Activated T-cell treated with anti-CD3 and anti-CD28 coated beads, Interleukin-2, amount 50 U/mL, for 72 hours (primary cell): ENCODE measurements around the gene SLC22A12. TPM values are rescaled to one million over a fixed set of nuclear protein-coding genes. Genes with fewer than 3 reads are reported as not detected.

ENCODE experiments used
- ATAC-seq, 2 donors: fragments of 150-1000 bp; cut with Tn5 transposase; replicated peaks in 1 of 2; 2 replicates each; pipeline ENCODE4 v1.10.0; 2021; ENCODE audit warnings: moderate library complexity in 2 of 2, mild to moderate bottlenecking in 1 of 2
- DNase-seq, 2 donors: peaks; one replicate each; pipeline ENCODE4 v3.0.0; 2021 to 2022; ENCODE audit warnings: mixed read lengths in 1 of 2
- H3K27ac Mint-ChIP-seq: one replicate; pipeline ENCODE4 v1.8.0; 2022; ENCODE audit warnings: mild to moderate bottlenecking, moderate library complexity, mixed read lengths
- H3K27me3 Mint-ChIP-seq: one replicate; pipeline ENCODE4 v1.8.0; 2022; ENCODE audit warnings: low read depth, mixed read lengths
- H3K36me3 Mint-ChIP-seq, 2 donors: one replicate each; pipeline ENCODE4 v1.8.0; 2022; ENCODE audit warnings: mixed read lengths in 2 of 2, mild to moderate bottlenecking in 1 of 2; ENCODE audit not compliant: insufficient read depth in 2 of 2
- H3K4me1 Mint-ChIP-seq: one replicate; pipeline ENCODE4 v1.8.0; 2022; ENCODE audit warnings: low read depth, mixed read lengths
- H3K4me3 Mint-ChIP-seq, 2 donors: one replicate each; pipeline ENCODE4 v1.8.0; 2022; ENCODE audit warnings: mild to moderate bottlenecking in 2 of 2, mixed read lengths in 2 of 2, moderate library complexity in 2 of 2
- H3K9me3 Mint-ChIP-seq, 2 donors: one replicate each; pipeline ENCODE4 v1.8.0; 2022; ENCODE audit warnings: mixed read lengths in 2 of 2
- total RNA-seq, 2 donors: library from RNA; stranded (reverse); gene quantifications; one replicate each; pipeline ENCODE4 v1.2.3, GENCODE V29; 2022

Gene SLC22A12
- total RNA-seq, 2 donors from 2014 or later: not detected

DNA sequence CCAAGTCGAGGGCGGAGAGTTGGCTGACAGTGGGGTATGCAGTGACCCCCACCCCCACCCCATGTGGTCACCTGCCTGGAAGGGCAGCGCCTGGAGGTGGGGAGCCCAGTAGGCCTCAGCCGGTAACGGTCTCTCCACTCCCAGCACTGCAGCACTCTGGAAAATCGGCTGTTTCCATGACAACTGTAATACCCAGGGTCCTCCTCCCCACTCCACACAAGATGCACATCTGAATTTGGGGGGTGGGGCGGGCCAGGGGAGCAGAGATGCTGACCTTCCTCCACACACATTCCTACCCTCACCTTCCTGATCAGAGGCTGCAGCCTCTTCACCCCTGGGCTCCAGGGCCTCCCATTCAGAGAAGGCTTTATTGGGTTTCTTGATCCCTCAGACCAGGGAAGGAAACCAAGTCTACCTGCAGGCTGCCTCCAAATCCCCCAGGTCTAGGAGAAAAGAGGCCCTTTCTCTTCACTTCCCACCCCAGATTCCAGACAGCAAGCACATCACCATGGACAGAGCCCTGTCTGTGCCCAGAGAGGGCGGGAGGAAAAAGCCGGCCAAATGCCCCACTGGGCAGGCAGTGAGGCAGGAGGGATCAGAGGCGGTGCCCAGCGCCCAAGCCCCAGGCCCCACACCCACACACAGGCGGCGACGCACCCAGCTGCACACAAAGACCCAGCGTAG, 46.5 kb downstream of the SLC22A12 start:
- Mint-ChIP-seq H3K9me3 (no peaks in the 10 kb centered on the region), H3K4me3 (no peak overlapping the region)
- no peak for ATAC-seq

GRCh38 chr11:64638018-64638665, 47.1 kb downstream of the SLC22A12 start:
- ATAC-seq (no peak), DNase-seq (no peak)
- H3K9me3 Mint-ChIP-seq: no peaks in the 10 kb centered on the region
- H3K4me1 Mint-ChIP-seq: peaks cover 12% of the 10 kb centered on the region
- no peaks in the 10 kb centered on the region for H3K36me3 Mint-ChIP-seq
- no peaks in the 10 kb centered on the region for H3K27me3 Mint-ChIP-seq
- H3K27ac Mint-ChIP-seq: no peak overlapping the region
- H3K4me3 Mint-ChIP-seq: no peak overlapping the region

More for the DNA sequence above, 46.5 kb downstream of the SLC22A12 start:
- Mint-ChIP-seq H3K4me1 (peaks cover 12% of the 10 kb centered on the region), H3K27ac (no peak overlapping the region), H3K27me3 (no peaks in the 10 kb centered on the region), H3K36me3 (no peaks in the 10 kb centered on the region)
- no peak for DNase-seq

DNA sequence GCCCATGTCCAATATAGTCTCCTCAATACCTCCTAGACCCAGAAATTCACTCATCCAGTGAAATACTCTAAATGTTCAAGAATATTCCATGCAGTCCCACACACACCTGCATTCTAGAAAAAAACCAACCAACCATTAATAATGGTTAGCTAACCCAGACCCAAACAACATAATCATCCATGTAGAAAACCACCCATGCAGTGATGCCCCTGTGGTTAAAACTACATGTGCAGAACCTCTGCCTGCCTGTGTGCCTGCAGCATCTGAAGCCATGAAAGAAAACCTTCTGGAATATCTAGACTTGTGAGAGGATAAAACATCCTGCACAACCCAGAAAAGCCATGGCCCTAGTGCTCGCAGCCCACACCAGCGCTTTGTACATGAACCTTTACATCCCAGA, 47.8 kb downstream of the SLC22A12 start:
- H3K27ac Mint-ChIP-seq: no peak overlapping the region
- ATAC-seq (no peak), DNase-seq (no peak)
- no peaks in the 10 kb centered on the region for H3K9me3 Mint-ChIP-seq
- no peak overlapping the region for H3K4me3 Mint-ChIP-seq
- peaks cover 6% of the 10 kb centered on the region for H3K4me1 Mint-ChIP-seq
- H3K36me3 Mint-ChIP-seq: no peaks in the 10 kb centered on the region
- H3K27me3 Mint-ChIP-seq: peaks cover 1% of the 10 kb centered on the region

- peaks cover 12% of the 10 kb centered on the region for H3K27me3 Mint-ChIP-seq
- H3K4me3 Mint-ChIP-seq: no peak overlapping the region
- ATAC-seq (no peak), DNase-seq (no peak)
- H3K36me3 Mint-ChIP-seq: no peaks in the 10 kb centered on the region
- H3K4me1 Mint-ChIP-seq: no peaks in the 10 kb centered on the region
- H3K27ac Mint-ChIP-seq: no peak overlapping the region
- no peaks in the 10 kb centered on the region for H3K9me3 Mint-ChIP-seq
Observed at GRCh38 chr11:64639885-64640284, 48.9 kb downstream of the SLC22A12 start.

DNA sequence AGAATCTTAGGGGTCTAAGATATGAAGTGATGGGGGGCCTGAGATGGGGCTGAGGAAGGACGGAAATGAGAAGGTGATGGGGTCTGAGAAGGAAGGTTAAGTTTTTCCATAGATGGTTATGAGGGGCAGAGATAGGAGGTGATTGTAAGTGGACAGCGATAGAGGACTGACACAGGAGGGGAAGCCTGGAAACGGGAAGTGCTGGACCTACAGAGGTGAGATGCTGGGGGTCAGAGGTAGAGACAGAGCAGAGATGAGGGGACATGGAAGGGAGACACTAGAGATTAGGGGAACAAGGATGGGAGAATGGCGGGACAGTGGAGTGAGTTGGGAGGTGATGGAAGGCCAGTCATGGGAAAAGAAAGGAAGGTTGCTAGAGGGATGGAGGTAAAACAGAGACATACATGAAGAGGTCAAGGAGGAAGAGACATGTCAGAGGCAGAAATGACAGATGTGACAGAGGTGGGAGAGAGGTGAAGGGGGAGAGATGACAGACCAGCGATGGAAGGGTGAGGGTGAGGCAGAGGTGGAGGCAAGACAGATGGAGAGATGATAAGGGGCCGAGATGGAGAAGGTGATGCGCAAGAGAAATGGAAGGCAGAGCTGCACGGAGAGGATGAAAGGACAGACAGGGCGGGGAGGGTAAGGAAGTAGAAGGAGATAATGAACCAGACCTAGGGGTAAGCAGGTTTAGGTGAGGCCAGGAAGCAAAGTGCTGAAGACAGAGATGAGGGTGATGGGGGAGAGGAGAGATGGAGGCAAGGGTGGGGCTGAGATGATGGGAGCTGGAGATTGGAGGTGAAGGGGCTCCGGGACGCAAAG, 50.8 kb downstream of the SLC22A12 start:
- Mint-ChIP-seq H3K9me3 (no peaks in the 10 kb centered on the region), H3K4me1 (no peaks in the 10 kb centered on the region), H3K4me3 (no peak overlapping the region), H3K27me3 (peaks cover 31% of the 10 kb centered on the region), H3K27ac (no peak overlapping the region), H3K36me3 (no peaks in the 10 kb centered on the region)
- ATAC-seq (no peak), DNase-seq (no peak)

GRCh38 chr11:64642418-64642735, 51.4 kb downstream of the SLC22A12 start:
- Mint-ChIP-seq H3K27me3 (peaks cover 37% of the 10 kb centered on the region), H3K9me3 (no peaks in the 10 kb centered on the region), H3K27ac (no peak overlapping the region), H3K4me3 (peak overlapping the region in 1 of 2 donors; percentile 17), H3K36me3 (no peaks in the 10 kb centered on the region), H3K4me1 (no peaks in the 10 kb centered on the region)
- DNase-seq (no peak), ATAC-seq (no peak)

DNA sequence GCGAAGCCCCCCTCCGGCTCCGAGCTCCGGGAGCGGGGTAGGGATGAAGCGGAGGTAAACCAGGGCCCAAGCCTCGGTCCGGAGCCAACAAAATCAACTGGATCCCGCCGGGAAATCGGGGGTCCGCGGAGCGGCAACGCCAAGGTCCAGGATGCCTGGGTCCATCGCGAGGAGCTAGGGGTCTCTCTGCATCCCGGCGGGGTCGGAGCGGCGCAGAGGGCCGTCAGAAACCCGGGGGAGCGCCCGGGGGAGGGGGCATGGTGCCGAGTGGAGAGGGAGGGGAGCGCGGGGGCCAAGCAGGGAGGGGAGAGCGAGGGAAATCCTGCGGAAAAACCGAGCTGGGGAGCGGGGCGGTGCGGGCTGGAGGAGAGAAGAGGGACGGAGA, 51.8 kb downstream of the SLC22A12 start:
- H3K27me3 Mint-ChIP-seq: peaks cover 37% of the 10 kb centered on the region
- H3K4me1 Mint-ChIP-seq: no peaks in the 10 kb centered on the region
- no peak for DNase-seq
- no peak overlapping the region for H3K4me3 Mint-ChIP-seq
- H3K36me3 Mint-ChIP-seq: no peaks in the 10 kb centered on the region
- no peak overlapping the region for H3K27ac Mint-ChIP-seq
- ATAC-seq: no peak
- H3K9me3 Mint-ChIP-seq: no peaks in the 10 kb centered on the region

DNA sequence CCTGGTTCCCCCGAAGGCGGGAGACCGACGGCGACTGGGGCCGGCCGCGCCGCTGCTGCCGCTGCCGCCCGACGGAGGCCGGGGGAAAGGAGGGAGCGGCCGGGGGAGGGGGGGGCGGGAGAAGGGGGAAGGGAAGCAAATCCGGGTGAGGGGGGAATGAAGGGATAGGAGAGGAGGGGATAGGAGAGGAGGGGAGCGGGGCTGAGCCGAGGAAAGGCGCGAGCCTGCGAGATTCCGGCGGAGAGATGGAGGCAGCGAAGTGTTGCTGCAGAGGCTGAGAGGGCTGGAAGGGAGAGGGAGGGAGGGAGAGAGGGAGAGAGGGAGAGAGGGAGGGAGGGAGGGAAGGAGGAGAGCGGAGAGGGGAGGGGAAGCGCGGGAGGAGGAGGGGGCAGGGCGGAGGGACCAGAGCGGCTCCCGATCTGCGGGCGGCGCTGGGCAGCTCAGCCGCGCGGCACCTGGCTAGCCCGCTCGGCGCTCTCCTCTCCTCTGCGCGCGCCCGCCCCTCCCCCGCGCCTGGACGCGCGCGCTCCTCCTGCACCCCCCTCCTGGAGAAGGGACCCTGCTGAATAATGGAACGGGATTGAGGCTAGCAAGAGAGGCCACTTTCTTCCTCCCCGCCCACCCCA, 52.3 kb downstream of the SLC22A12 start:
- Mint-ChIP-seq H3K27ac (no peak overlapping the region), H3K4me1 (no peaks in the 10 kb centered on the region), H3K36me3 (no peaks in the 10 kb centered on the region), H3K27me3 (peaks cover 37% of the 10 kb centered on the region), H3K9me3 (no peaks in the 10 kb centered on the region), H3K4me3 (peak overlapping the region in 1 of 2 donors; percentile 61)
- peak in 1 of 2 donors; percentile 42 for ATAC-seq
- no peak for DNase-seq

DNA sequence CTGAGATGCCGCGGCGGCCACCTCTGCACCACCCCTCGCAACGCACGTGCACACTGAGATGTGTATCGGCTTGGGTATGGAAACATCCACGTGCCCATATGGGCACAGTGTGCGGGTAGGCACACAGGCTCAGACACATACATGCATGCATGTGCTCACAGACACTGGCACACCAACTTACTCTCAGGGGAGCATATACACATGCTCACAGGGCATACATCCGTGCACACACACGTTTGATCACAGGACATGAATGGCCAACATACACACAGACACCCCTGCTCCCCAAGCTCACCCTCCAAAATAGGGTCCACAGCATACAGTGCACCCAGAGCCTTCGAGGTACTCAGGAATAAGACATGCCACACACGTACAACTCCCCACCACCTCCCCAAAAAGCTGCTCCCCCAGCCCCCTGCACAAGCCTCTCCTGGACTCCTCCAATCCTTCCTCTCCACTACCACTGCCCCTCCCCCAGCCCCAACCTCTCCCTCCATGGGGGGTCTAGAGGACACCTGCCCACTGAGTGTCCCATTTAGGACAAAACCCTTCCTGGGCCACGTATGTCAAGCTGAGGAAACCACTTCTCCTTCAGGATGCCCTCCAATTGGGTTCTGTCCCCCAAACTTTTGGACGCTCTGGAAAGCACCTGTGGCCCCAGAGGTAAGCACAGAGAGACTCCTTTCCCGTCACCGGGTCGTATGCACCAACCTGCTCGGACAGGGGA, 53.1 kb downstream of the SLC22A12 start:
- H3K27me3 Mint-ChIP-seq: peaks cover 37% of the 10 kb centered on the region
- ATAC-seq (peak in 1 of 2 donors; percentile 15), DNase-seq (no peak)
- no peak overlapping the region for H3K27ac Mint-ChIP-seq
- H3K4me3 Mint-ChIP-seq: peak overlapping the region in 1 of 2 donors; percentile 33
- H3K4me1 Mint-ChIP-seq: no peaks in the 10 kb centered on the region
- H3K36me3 Mint-ChIP-seq: no peaks in the 10 kb centered on the region
- H3K9me3 Mint-ChIP-seq: no peaks in the 10 kb centered on the region

DNA sequence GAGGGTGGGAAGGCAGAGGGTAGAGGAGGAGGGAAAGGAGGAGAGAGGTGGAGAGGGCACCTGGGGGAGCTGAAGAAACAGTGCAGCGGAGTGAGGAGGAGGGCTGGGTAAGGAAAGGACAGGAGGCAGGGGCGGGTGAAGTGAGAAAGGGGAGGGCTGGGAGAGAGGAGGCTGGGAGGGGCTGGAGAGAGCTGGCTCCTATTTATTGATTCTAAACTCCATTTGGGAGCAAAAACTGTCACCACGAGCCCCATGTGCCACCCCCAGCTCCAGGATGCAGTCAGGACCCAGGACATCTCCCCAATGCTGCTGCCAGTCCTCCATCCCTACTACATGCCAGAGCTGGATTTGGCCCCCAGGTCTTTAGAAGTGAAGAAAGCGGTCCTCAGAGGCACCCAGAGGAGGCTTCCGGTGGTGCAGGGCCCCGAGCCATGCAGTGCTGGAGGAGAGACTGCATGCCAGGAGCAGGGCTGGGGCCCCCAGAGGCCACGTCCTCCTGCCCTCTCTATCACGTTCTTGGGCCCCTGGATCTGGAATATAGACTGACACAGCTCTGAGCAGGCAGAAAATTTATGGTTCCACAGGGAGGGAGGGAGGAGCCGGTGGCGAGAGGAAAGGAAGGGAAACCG, 53.7 kb downstream of the SLC22A12 start:
- Mint-ChIP-seq H3K27ac (no peak overlapping the region), H3K4me3 (no peak overlapping the region), H3K4me1 (no peaks in the 10 kb centered on the region), H3K9me3 (no peaks in the 10 kb centered on the region), H3K36me3 (no peaks in the 10 kb centered on the region), H3K27me3 (peaks cover 37% of the 10 kb centered on the region)
- DNase-seq (no peak), ATAC-seq (peak in 1 of 2 donors; percentile 34)

DNA sequence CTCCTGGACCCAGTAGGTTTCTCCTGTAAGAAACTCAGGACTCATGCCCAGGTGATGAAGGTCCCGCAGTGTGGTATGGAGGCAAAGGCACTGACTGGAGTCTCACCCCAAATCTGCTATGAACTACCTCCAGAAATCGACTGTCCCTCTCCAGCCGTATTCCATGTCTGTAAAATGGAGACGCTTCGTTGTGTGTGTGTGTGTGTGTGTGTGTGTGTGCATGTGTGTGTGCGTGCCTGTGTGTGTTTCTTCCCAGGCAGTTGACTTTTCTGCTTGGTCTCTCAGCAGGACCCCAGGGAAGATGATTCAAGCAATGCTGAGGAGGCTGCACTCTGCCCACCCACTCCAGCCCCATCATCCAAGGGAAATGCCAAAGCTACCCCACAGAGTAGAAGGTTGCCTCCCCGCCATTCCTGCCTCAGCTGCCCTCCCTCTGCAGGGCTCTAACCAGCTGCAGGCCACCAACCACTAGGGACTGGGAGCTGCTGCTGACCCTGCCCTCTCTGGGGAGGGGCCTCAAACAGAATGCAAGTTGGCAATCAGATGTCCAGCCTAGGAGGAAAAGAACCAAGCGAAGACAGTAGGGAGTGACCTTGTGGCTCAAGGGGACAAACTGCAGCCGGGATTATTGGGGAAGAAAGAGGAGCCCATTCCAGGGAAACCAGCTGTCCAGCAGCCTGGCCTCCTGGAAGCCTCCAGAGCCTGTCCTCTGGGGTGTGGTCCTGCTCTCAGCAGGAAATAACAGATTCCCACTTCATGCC, 56.2 kb downstream of the SLC22A12 start:
- ATAC-seq: no peak

DNA sequence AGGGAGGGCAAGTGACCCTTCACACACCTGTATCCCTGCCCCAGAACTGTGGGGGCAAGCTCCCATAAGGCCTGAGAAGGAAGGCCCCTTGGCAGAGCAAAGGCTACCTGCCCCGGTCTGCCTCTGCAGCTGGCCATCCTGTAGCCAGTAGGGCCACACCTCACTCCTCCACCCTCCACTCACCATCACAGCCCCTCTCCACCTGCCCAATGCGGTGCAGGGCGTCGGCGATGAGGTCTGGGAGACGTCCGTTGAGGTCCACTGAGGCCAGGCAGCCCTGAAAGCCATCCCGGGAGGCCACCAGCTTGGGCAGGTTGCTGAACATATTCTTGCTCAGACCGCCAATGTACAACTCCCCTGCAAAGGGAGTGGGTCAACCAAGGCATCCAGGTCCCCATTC, 57.5 kb downstream of the SLC22A12 start:
- Mint-ChIP-seq H3K4me3 (no peak overlapping the region), H3K9me3 (no peaks in the 10 kb centered on the region), H3K27me3 (peaks cover 37% of the 10 kb centered on the region), H3K36me3 (no peaks in the 10 kb centered on the region), H3K27ac (no peak overlapping the region), H3K4me1 (no peaks in the 10 kb centered on the region)
- no peak for DNase-seq
- ATAC-seq: no peak

More for the DNA sequence above, 56.2 kb downstream of the SLC22A12 start:
- Mint-ChIP-seq H3K4me3 (no peak overlapping the region), H3K4me1 (no peaks in the 10 kb centered on the region), H3K9me3 (no peaks in the 10 kb centered on the region), H3K27me3 (peaks cover 37% of the 10 kb centered on the region), H3K27ac (no peak overlapping the region), H3K36me3 (no peaks in the 10 kb centered on the region)
- DNase-seq: no peak
